Muscle of leg (tissue), 11 donors: ENCODE results near the gene KLHL11. TPM values are rescaled to one million over a fixed set of nuclear protein-coding genes. Genes with fewer than 3 reads are reported as not detected.

Experiments used
- DNase-seq: peaks from one replicate; pipeline ENCODE4 v3.0.0; 2013
- H3K27ac ChIP-seq: one replicate; pipeline ENCODE4 v1.5.1; 2013; ENCODE audit warnings: mild to moderate bottlenecking, low read length, control low read depth
- H3K27me3 ChIP-seq: one replicate; pipeline ENCODE4 v1.6.1; 2013; ENCODE audit warnings: low read length; ENCODE audit not compliant: control insufficient read depth, insufficient read depth
- H3K36me3 ChIP-seq: one replicate; pipeline ENCODE4 v1.6.1; 2013; ENCODE audit warnings: low read length; ENCODE audit not compliant: control insufficient read depth, insufficient read depth
- H3K4me1 ChIP-seq: one replicate; pipeline ENCODE4 v1.6.1; 2013; ENCODE audit warnings: low read length; ENCODE audit not compliant: control insufficient read depth, insufficient read depth
- H3K4me3 ChIP-seq: one replicate; pipeline ENCODE4 v1.5.1; 2013; ENCODE audit warnings: low read length, control low read depth
- H3K9me3 ChIP-seq: replicated peaks from 2 replicates; pipeline ENCODE4 v1.6.1; 2013; ENCODE audit warnings: low read depth, low read length; ENCODE audit not compliant: control insufficient read depth
- WGBS: methylation state at CpG from one replicate; pipeline ENCODE4 v1.1.5; 2013; ENCODE audit warnings: missing lambda C conversion rate; ENCODE audit not compliant: insufficient coverage; 5-methylcytosine and 5-hydroxymethylcytosine counted together
- polyA plus RNA-seq, 8 donors: library from polyadenylated mRNA; unstranded; fragments of 120-200 nt; gene quantifications; one replicate each; pipeline versions ENCODE4 v1.2.1 to v1.2.3, GENCODE V29; 2013; ENCODE audit warnings: inconsistent platforms in 1 of 8, low replicate concordance in 1 of 8; ENCODE audit not compliant: insufficient read length in 8 of 8, insufficient read depth in 1 of 8
- total RNA-seq: library from RNA; stranded (reverse); fragments of 120-200 nt; gene quantifications from one replicate; pipeline ENCODE4 v1.2.4, GENCODE V29; 2013

Gene KLHL11
- total and polyA plus RNA-seq, 9 donors = 3.2 to 15.8 (median 5.3) TPM

DNA sequence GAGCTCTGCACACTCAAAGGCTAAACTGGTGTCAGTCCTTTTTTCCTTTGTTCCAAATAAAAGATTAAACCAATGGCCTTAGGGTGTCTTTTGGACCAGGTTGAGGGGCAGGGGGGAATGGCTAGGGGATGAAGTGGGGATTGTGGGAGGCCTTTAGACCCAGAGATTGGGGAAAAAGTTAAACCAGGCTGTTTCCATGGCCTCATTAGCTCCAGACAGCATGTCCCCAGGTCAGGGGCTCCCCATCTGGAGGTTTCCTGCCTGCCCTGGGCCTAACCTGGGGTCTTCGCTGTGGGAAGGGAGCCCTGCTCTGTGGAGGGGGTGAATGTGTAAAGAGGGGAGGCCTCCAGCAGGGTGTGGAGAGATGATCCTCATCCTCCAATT lies 42.1 kb downstream of the KLHL11 start:
- H3K27ac ChIP-seq = no peak overlapping the region
- WGBS = no CpG with 5 or more reads among the region's 1 CpG
- no peak overlapping the region for H3K4me3 ChIP-seq
- H3K36me3 ChIP-seq = peaks cover 68% of the 10 kb centered on the region
- H3K4me1 ChIP-seq = no peaks in the 10 kb centered on the region
- no peaks in the 10 kb centered on the region for H3K27me3 ChIP-seq
- no peaks in the 10 kb centered on the region for H3K9me3 ChIP-seq
- no peak for DNase-seq

GRCh38 chr17:41822216-41823140 lies 42.7 kb downstream of the KLHL11 start:
- Histone ChIP-seq H3K36me3 (peaks cover 67% of the 10 kb centered on the region), H3K4me1 (no peaks in the 10 kb centered on the region), H3K9me3 (no peaks in the 10 kb centered on the region), H3K27me3 (no peaks in the 10 kb centered on the region), H3K4me3 (no peak overlapping the region), H3K27ac (no peak overlapping the region)
- 75% methylated on average over 10 of the region's 12 CpGs for WGBS
- no peak for DNase-seq

- H3K4me3 ChIP-seq = no peak overlapping the region
- DNase-seq = no peak
- H3K27me3 ChIP-seq = no peaks in the 10 kb centered on the region
- no peaks in the 10 kb centered on the region for H3K4me1 ChIP-seq
- no peak overlapping the region for H3K27ac ChIP-seq
- WGBS = 89% methylated on average over 4 of the region's 14 CpGs
- peaks cover 64% of the 10 kb centered on the region for H3K36me3 ChIP-seq
- H3K9me3 ChIP-seq = no peaks in the 10 kb centered on the region
Measured at GRCh38 chr17:41821776-41822175, 43.4 kb downstream of the KLHL11 start.

DNA sequence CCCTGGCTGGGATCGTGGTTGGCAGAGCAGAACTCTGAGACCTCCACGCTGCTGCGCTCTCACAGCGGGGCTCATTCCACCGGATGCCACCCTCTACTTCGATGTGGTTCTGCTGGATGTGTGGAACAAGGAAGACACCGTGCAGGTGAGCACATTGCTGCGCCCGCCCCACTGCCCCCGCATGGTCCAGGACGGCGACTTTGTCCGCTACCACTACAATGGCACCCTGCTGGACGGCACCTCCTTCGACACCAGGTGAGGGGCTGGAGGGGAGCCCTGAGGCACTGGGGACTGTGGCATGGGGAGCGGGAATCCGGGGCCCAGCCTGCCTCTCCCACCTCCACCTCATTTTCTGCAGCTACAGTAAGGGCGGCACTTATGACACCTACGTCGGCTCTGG lies 47.2 kb downstream of the KLHL11 start:
- no peak for DNase-seq
- Histone ChIP-seq H3K4me1 (peaks cover 13% of the 10 kb centered on the region), H3K27ac (no peak overlapping the region), H3K36me3 (peaks cover 43% of the 10 kb centered on the region), H3K9me3 (no peaks in the 10 kb centered on the region), H3K4me3 (no peak overlapping the region), H3K27me3 (no peaks in the 10 kb centered on the region)
- 100% methylated on average over 14 of the region's 20 CpGs for WGBS

- no peaks in the 10 kb centered on the region for H3K9me3 ChIP-seq
- H3K36me3 ChIP-seq = peaks cover 32% of the 10 kb centered on the region
- 91% methylated on average over 17 of the region's 23 CpGs for WGBS
- DNase-seq = no peak
- H3K4me1 ChIP-seq = peaks cover 20% of the 10 kb centered on the region
- no peak overlapping the region for H3K4me3 ChIP-seq
- H3K27ac ChIP-seq = no peak overlapping the region
- no peaks in the 10 kb centered on the region for H3K27me3 ChIP-seq
Measured at GRCh38 chr17:41816637-41817320, 48.4 kb downstream of the KLHL11 start.

DNA sequence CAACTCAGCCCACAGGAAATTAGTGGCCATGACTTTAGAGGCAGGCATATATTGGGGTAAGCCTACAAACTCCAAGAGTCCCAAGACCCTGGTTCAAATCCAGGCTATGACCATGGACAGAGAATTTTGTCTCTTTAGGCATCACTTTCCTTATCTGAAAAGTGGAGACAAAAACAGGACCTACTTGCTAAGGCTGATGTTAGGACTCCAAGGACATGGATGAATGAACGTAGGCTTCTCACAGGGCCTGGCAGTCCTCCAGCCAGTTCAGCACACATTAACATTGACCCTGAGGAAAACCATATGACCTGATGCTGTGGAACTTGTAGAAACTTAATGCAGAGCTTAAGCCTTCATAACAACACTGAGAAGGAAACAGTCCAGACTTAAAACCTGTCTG lies 51.0 kb downstream of the KLHL11 start:
- 0% methylated on average over 1 of the region's 1 CpG for WGBS
- Histone ChIP-seq H3K36me3 (peaks cover 20% of the 10 kb centered on the region), H3K27me3 (peaks cover 2% of the 10 kb centered on the region), H3K9me3 (no peaks in the 10 kb centered on the region), H3K4me3 (peak overlapping the region; percentile 83), H3K4me1 (peaks cover 33% of the 10 kb centered on the region), H3K27ac (peak overlapping the region; percentile 90)
- no peak for DNase-seq

DNA sequence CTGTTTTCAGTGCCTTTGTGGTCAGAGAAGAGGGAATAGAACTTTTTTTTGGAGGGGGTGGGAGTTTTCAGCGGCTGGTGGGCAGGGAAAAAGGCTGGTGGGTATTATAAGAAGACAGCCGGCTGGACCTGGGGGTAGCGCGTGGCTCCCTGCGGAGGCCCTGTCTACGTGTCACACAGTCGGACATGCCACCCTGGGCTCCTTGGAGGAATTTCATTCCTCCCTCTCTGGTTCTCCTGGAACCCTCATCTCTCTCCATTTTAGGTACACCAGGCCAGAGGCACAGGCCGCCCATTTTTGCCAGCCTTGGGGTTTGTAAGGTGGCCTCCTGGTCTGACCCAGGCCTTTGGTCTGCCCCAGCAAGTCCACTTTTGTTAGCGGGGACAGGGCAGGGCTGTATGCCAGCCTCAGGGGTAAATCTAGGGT lies 51.5 kb downstream of the KLHL11 start:
- 0% methylated on average over 1 of the region's 9 CpGs for WGBS
- peak overlapping the region; percentile 83 for H3K4me3 ChIP-seq
- H3K4me1 ChIP-seq = peaks cover 33% of the 10 kb centered on the region
- H3K9me3 ChIP-seq = no peaks in the 10 kb centered on the region
- peak overlapping the region; percentile 90 for H3K27ac ChIP-seq
- no peak for DNase-seq
- H3K36me3 ChIP-seq = peaks cover 24% of the 10 kb centered on the region
- H3K27me3 ChIP-seq = peaks cover 2% of the 10 kb centered on the region

- H3K4me1 ChIP-seq = peaks cover 33% of the 10 kb centered on the region
- no peak for DNase-seq
- H3K9me3 ChIP-seq = no peaks in the 10 kb centered on the region
- WGBS = 3% methylated on average over 8 of the region's 12 CpGs
- H3K27me3 ChIP-seq = peaks cover 2% of the 10 kb centered on the region
- H3K27ac ChIP-seq = peak overlapping the region; percentile 90
- peaks cover 26% of the 10 kb centered on the region for H3K36me3 ChIP-seq
- peak overlapping the region; percentile 83 for H3K4me3 ChIP-seq
Measured at GRCh38 chr17:41813152-41813680, 52.0 kb downstream of the KLHL11 start.

DNA sequence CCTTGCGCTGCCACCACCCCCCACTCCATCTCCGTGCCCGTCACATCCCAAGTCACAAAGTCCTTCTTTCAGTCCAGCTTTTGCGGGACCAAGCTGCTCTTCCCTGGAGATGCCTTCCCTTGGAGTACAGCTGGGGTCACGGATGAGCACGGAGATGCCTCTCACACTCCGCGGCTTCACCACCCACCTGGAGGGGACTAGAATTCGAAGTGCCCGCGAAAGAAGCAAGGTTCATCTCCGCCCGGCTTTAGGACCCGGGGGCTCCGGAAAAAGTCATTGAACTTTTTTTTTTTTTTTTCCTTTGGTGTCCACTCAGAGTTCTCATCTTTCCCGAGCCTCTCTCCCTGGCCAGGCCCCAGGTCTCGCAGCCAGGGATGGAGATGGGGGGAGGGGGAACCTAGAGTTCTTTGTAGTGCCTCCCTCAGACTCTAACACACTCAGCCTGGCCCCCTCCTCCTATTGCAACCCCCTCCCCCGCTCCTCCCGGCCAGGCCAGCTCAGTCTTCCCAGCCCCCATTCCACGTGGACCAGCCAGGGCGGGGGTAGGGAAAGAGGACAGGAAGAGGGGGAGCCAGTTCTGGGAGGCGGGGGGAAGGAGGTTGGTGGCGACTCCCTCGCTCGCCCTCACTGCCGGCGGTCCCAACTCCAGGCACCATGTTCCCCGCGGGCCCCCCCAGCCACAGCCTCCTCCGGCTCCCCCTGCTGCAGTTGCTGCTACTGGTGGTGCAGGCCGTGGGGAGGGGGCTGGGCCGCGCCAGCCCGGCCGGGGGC lies 52.7 kb downstream of the KLHL11 start, which contains the start of gene FKBP10:
Gene FKBP10 (plus strand): TSS at position 624 of the 771 bp plus-strand sequence. CDS start 31 bp downstream, at position 655.
- H3K4me3 ChIP-seq = peak within 1 kb of the TSS; percentile 83
- H3K27me3 ChIP-seq = peaks cover 2% of the 10 kb centered on the region
- peaks cover 25% of the 10 kb centered on the region for H3K36me3 ChIP-seq
- H3K9me3 ChIP-seq = no peaks in the 10 kb centered on the region
- peaks cover 33% of the 10 kb centered on the region for H3K4me1 ChIP-seq
- peak; percentile 97 for DNase-seq
- WGBS = 0% methylated on average over 16 of the region's 35 CpGs
- peak within 1 kb of the TSS; percentile 90 for H3K27ac ChIP-seq
